Neural cell (in vitro differentiated cells): ENCODE measurements around the gene FPGS. TPM values are rescaled to one million over a fixed set of nuclear protein-coding genes. Genes with fewer than 3 reads are reported as not detected.

Experiments
- H2AFZ ChIP-seq: fragments of 200-600, 300-800 bp; sonication (generic), shearing (Covaris generic); 2 replicates; pipeline ENCODE4 v1.6.0; 2014; ENCODE audit warnings: low read depth, mild to moderate bottlenecking, antibody characterized with exemption, low read length, moderate library complexity
- H3F3A ChIP-seq: fragments of 200-600 bp; shearing (Covaris generic); 2 replicates; pipeline ENCODE4 v1.6.1; 2016; ENCODE audit warnings: mild to moderate bottlenecking, moderate library complexity, mixed read lengths, antibody characterized with exemption, low read length; ENCODE audit not compliant: insufficient read depth, poor library complexity, severe bottlenecking
- H3K27ac ChIP-seq: fragments of 200-600, 300-800 bp; sonication (generic), shearing (Covaris generic); 2 replicates; pipeline ENCODE4 v1.5.1; 2014; ENCODE audit warnings: mild to moderate bottlenecking, low read length, moderate library complexity
- H3K27me3 ChIP-seq: fragments of 300-800, 200-600 bp; sonication (generic), shearing (Covaris generic); 2 replicates; pipeline ENCODE4 v1.6.0; 2014; ENCODE audit warnings: mild to moderate bottlenecking, low read depth, low read length, moderate library complexity; ENCODE audit not compliant: insufficient read depth
- H3K36me3 ChIP-seq: fragments of 300-800, 200-600 bp; sonication (generic), shearing (Covaris generic); 2 replicates; pipeline ENCODE4 v1.5.1; 2014; ENCODE audit warnings: mild to moderate bottlenecking, antibody characterized with exemption, low read length, moderate library complexity; ENCODE audit not compliant: insufficient read depth
- H3K4me2 ChIP-seq: fragments of 300-800, 200-600 bp; sonication (generic), shearing (Covaris generic); 2 replicates; pipeline ENCODE4 v1.6.0; 2014; ENCODE audit warnings: mild to moderate bottlenecking, low read length
- H3K4me3 ChIP-seq: fragments of 300-800, 200-600 bp; sonication (generic), shearing (Covaris generic); 2 replicates; pipeline ENCODE4 v1.5.1; 2014; ENCODE audit warnings: mild to moderate bottlenecking, low read length, moderate library complexity
- H3K79me2 ChIP-seq: fragments of 200-600 bp; shearing (Covaris generic); replicated peaks from 2 replicates; pipeline ENCODE4 v1.6.0; 2014; ENCODE audit warnings: mild to moderate bottlenecking, low read length, moderate library complexity; ENCODE audit not compliant: insufficient read depth
- H3K9ac ChIP-seq: fragments of 300-800, 200-600 bp; sonication (generic), shearing (Covaris generic); 2 replicates; pipeline ENCODE4 v1.6.1; 2016; ENCODE audit warnings: mild to moderate bottlenecking, low read length, mixed read lengths
- H3K9me2 ChIP-seq: fragments of 200-600 bp; shearing (Covaris generic); 2 replicates; pipeline ENCODE4 v1.6.1; 2016; ENCODE audit warnings: mild to moderate bottlenecking, low read length, mixed read lengths; ENCODE audit not compliant: insufficient read depth
- H3K9me3 ChIP-seq: fragments of 200-600, 300-800 bp; sonication (generic), shearing (Covaris generic); 2 replicates; pipeline ENCODE4 v1.6.1; 2016; ENCODE audit warnings: mild to moderate bottlenecking, mixed run types, low read length, moderate library complexity, mixed read lengths
- H4K20me1 ChIP-seq: fragments of 200-600 bp; shearing (Covaris generic); 2 replicates; pipeline ENCODE4 v1.6.1; 2016; ENCODE audit warnings: mild to moderate bottlenecking, mixed run types; ENCODE audit not compliant: insufficient read depth
- EP300 ChIP-seq: fragments of 450-650 bp; conservative IDR thresholded peaks from 2 replicates; pipeline ENCODE4 v1.6.1; 2014; ENCODE audit warnings: antibody characterized with exemption, mild to moderate bottlenecking, moderate library complexity; ENCODE audit not compliant: poor library complexity, severe bottlenecking
- EZH2 ChIP-seq: fragments of 200-600, 300-800 bp; shearing (Covaris generic), sonication (generic); IDR thresholded peaks from 2 replicates; pipeline ENCODE4 v1.6.1; 2014; ENCODE audit warnings: antibody characterized with exemption, low read length, borderline replicate concordance, mild to moderate bottlenecking; ENCODE audit not compliant: insufficient read depth, poor library complexity, severe bottlenecking
- MXI1 ChIP-seq: fragments of 450-650 bp; conservative IDR thresholded peaks from 2 replicates; pipeline ENCODE4 v1.6.1; 2014; ENCODE audit warnings: antibody characterized with exemption, mild to moderate bottlenecking; ENCODE audit not compliant: poor library complexity, severe bottlenecking
- POLR2AphosphoS5 ChIP-seq: IDR thresholded peaks from 2 replicates; pipeline ENCODE4 v1.6.1; 2012
- RAD21 ChIP-seq: fragments of 450-650 bp; conservative IDR thresholded peaks from 2 replicates; pipeline ENCODE4 v1.6.1; 2014; ENCODE audit warnings: antibody characterized with exemption, mild to moderate bottlenecking, moderate library complexity
- SMC3 ChIP-seq: fragments of 450-650 bp; conservative IDR thresholded peaks from 2 replicates; pipeline ENCODE4 v1.6.1; 2014; ENCODE audit warnings: antibody characterized with exemption, mild to moderate bottlenecking, moderate library complexity; ENCODE audit not compliant: poor library complexity
- TAF1 ChIP-seq: IDR thresholded peaks from 2 replicates; pipeline ENCODE4 v1.6.1; 2012; ENCODE audit warnings: low read depth
- polyA plus RNA-seq: library from polyadenylated mRNA; depleted of rRNA; stranded (reverse); fragments of >200 nt; gene quantifications from 2 replicates; pipeline ENCODE4 v1.2.3, GENCODE V29; 2014
- TF ChIP-seq, protein P1 (sequence below): IDR thresholded peaks from 2 replicates; pipeline ENCODE4 v1.6.1; 2012; ENCODE audit warnings: borderline replicate concordance
- TF ChIP-seq, protein P2 (sequence below): fragments of 450-650 bp; IDR thresholded peaks from 2 replicates; pipeline ENCODE4 v1.5.1; 2014; ENCODE audit warnings: antibody characterized with exemption, mild to moderate bottlenecking, moderate library complexity; ENCODE audit not compliant: poor library complexity, severe bottlenecking

FPGS gene
- polyA plus RNA-seq, 1 donor from 2014 or later, result 38.4 TPM

DNA sequence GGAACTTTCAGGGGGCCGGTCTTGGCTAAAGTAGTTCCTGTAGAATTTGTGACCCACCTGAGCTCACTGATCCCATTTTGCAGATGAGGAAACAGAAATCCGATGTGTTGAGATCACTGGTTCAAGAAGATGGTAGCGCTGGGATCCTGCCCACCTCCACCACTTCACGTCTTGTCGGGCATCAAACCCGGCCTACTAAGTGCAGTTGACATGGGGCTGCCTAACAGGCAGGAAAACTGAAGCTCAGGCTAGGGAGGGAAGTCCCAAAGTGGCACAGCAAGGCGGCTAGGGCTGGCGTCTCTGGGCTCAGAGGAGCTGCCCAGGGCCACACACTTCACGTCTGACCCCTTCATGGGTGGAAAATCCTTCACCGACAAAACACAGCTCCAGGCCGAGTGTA lies 52.3 kb downstream of the FPGS start:
- TF ChIP-seq MXI1 (no peak), TAF1 (no peak), RAD21 (no peak), SMC3 (no peak), EZH2 (no peak), POLR2AphosphoS5 (no peak), EP300 (no peak)
- TF ChIP-seq, protein P1, sequence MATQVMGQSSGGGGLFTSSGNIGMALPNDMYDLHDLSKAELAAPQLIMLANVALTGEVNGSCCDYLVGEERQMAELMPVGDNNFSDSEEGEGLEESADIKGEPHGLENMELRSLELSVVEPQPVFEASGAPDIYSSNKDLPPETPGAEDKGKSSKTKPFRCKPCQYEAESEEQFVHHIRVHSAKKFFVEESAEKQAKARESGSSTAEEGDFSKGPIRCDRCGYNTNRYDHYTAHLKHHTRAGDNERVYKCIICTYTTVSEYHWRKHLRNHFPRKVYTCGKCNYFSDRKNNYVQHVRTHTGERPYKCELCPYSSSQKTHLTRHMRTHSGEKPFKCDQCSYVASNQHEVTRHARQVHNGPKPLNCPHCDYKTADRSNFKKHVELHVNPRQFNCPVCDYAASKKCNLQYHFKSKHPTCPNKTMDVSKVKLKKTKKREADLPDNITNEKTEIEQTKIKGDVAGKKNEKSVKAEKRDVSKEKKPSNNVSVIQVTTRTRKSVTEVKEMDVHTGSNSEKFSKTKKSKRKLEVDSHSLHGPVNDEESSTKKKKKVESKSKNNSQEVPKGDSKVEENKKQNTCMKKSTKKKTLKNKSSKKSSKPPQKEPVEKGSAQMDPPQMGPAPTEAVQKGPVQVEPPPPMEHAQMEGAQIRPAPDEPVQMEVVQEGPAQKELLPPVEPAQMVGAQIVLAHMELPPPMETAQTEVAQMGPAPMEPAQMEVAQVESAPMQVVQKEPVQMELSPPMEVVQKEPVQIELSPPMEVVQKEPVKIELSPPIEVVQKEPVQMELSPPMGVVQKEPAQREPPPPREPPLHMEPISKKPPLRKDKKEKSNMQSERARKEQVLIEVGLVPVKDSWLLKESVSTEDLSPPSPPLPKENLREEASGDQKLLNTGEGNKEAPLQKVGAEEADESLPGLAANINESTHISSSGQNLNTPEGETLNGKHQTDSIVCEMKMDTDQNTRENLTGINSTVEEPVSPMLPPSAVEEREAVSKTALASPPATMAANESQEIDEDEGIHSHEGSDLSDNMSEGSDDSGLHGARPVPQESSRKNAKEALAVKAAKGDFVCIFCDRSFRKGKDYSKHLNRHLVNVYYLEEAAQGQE, result no peak
- TF ChIP-seq, protein P2, sequence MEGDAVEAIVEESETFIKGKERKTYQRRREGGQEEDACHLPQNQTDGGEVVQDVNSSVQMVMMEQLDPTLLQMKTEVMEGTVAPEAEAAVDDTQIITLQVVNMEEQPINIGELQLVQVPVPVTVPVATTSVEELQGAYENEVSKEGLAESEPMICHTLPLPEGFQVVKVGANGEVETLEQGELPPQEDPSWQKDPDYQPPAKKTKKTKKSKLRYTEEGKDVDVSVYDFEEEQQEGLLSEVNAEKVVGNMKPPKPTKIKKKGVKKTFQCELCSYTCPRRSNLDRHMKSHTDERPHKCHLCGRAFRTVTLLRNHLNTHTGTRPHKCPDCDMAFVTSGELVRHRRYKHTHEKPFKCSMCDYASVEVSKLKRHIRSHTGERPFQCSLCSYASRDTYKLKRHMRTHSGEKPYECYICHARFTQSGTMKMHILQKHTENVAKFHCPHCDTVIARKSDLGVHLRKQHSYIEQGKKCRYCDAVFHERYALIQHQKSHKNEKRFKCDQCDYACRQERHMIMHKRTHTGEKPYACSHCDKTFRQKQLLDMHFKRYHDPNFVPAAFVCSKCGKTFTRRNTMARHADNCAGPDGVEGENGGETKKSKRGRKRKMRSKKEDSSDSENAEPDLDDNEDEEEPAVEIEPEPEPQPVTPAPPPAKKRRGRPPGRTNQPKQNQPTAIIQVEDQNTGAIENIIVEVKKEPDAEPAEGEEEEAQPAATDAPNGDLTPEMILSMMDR, result no peak
- H3K9ac ChIP-seq, result no peak overlapping the region

DNA sequence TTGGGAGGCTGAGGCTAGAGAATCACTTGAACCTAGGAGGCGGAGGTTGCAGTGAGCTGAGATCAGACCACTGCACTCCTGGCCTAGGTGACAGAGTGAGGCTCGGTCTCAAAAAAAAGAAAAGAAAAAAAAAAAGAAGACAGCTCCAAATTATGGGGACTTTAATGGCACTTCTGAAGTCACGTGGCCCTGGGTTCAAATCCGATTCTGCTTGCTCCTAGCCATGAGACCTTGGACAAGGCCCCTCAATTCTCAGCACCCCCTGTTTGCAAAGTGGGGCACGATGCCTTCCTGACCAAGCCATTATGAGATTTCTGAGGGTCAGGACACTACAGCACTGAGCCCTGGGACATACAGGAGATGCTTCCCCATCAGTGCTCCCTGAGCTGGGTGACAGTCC lies 52.8 kb downstream of the FPGS start:
- Histone ChIP-seq H3K27ac (no peak overlapping the region), H3K9me3 (no peaks in the 10 kb centered on the region), H4K20me1 (no peaks in the 10 kb centered on the region), H2AFZ (no peak overlapping the region), H3K9ac (no peak overlapping the region), H3K79me2 (no peaks in the 10 kb centered on the region), H3K36me3 (no peaks in the 10 kb centered on the region), H3K9me2 (no peaks in the 10 kb centered on the region), H3K4me2 (no peak overlapping the region), H3K4me3 (no peak overlapping the region), H3F3A (no peaks in the 10 kb centered on the region), H3K27me3 (no peaks in the 10 kb centered on the region)
- TF ChIP-seq, protein P2, result no peak
- TF ChIP-seq, protein P1, result no peak
- no peak for TF ChIP-seq EP300
- no peak for TF ChIP-seq TAF1
- TF ChIP-seq SMC3, result no peak
- no peak for TF ChIP-seq RAD21
- TF ChIP-seq POLR2AphosphoS5, result no peak
- no peak for TF ChIP-seq EZH2
- no peak for TF ChIP-seq MXI1

More for the DNA sequence above, 52.3 kb downstream of the FPGS start:
- Histone ChIP-seq H3K4me2 (no peak overlapping the region), H2AFZ (no peak overlapping the region), H3K9me3 (no peaks in the 10 kb centered on the region), H3K36me3 (no peaks in the 10 kb centered on the region), H3K4me3 (no peak overlapping the region), H3K27ac (no peak overlapping the region), H3K27me3 (no peaks in the 10 kb centered on the region), H4K20me1 (no peaks in the 10 kb centered on the region), H3F3A (no peaks in the 10 kb centered on the region), H3K9me2 (no peaks in the 10 kb centered on the region), H3K79me2 (no peaks in the 10 kb centered on the region)
